ENCODE data around the gene CAPN12.

CAPN12 gene

GRCh38 chr19:38726761-38727301 lies 17.4 kb downstream of the CAPN12 start:
- DNase-seq (ENCODE audit: low read depth in 2 of 2), result no peak

GRCh38 chr19:38726284-38726673 lies 18.0 kb downstream of the CAPN12 start:
- no peak for DNase-seq (ENCODE audit: low read depth in 2 of 2)

GRCh38 chr19:38725469-38726283 lies 18.6 kb downstream of the CAPN12 start:
- no peak for DNase-seq (ENCODE audit: low read depth in 2 of 2)

- DNase-seq (ENCODE audit: low read depth in 2 of 2), result no peak
Observed at GRCh38 chr19:38723990-38724854, 20.1 kb downstream of the CAPN12 start.

GRCh38 chr19:38723606-38723965 lies 20.7 kb downstream of the CAPN12 start:
- no peak for DNase-seq (ENCODE audit: low read depth in 2 of 2)

GRCh38 chr19:38722947-38723605 lies 21.2 kb downstream of the CAPN12 start:
- no peak for DNase-seq (ENCODE audit: low read depth in 2 of 2)

GRCh38 chr19:38721979-38722773 lies 22.1 kb downstream of the CAPN12 start:
- DNase-seq (ENCODE audit: low read depth in 2 of 2), result no peak

- DNase-seq (ENCODE audit: low read depth in 2 of 2), result no peak
Observed at GRCh38 chr19:38721496-38721895, 22.8 kb downstream of the CAPN12 start.

- DNase-seq (ENCODE audit: low read depth in 2 of 2), result no peak
Observed at GRCh38 chr19:38720559-38721236, 23.6 kb downstream of the CAPN12 start.

GRCh38 chr19:38719761-38720558 lies 24.3 kb downstream of the CAPN12 start:
- no peak for DNase-seq (ENCODE audit: low read depth in 2 of 2)

- no peak for DNase-seq (ENCODE audit: low read depth in 2 of 2)
Observed at GRCh38 chr19:38718747-38719543, 25.3 kb downstream of the CAPN12 start.

GRCh38 chr19:38717855-38718254 lies 26.4 kb downstream of the CAPN12 start:
- DNase-seq (ENCODE audit: low read depth in 2 of 2), result no peak

GRCh38 chr19:38717051-38717450 lies 27.2 kb downstream of the CAPN12 start:
- DNase-seq (ENCODE audit: low read depth in 2 of 2), result no peak

GRCh38 chr19:38715555-38715954 lies 28.7 kb downstream of the CAPN12 start:
- DNase-seq (ENCODE audit: low read depth in 2 of 2), result no peak

GRCh38 chr19:38714354-38714778 lies 29.9 kb downstream of the CAPN12 start:
- DNase-seq (ENCODE audit: low read depth in 2 of 2), result no peak

GRCh38 chr19:38713865-38714264 lies 30.4 kb downstream of the CAPN12 start:
- DNase-seq (ENCODE audit: low read depth in 2 of 2), result no peak

GRCh38 chr19:38713227-38713649 lies 31.0 kb downstream of the CAPN12 start:
- no peak for DNase-seq (ENCODE audit: low read depth in 2 of 2)

GRCh38 chr19:38712161-38712748 lies 32.0 kb downstream of the CAPN12 start:
- DNase-seq (ENCODE audit: low read depth in 2 of 2), result no peak

GRCh38 chr19:38711726-38712153 lies 32.5 kb downstream of the CAPN12 start:
- DNase-seq (ENCODE audit: low read depth in 2 of 2), result no peak

Measured in stimulated activated CD8-positive, alpha-beta memory T cell treated with anti-CD3 and anti-CD28 coated beads, Interleukin-15, amount 100 ng/mL, for 48 hours (primary cell).